ENCODE measurements around the gene IKZF2. TPM values are rescaled to one million over a fixed set of nuclear protein-coding genes. Genes with fewer than 3 reads are reported as not detected.

IKZF2 gene
- polyA plus RNA-seq, 4 donors, result under 0.01 to 3.7 (median 0.22) TPM

GRCh38 chr2:213121690-213122089, 29.7 kb downstream of the IKZF2 start:
- no peak overlapping the region for H3K4me3 ChIP-seq (ENCODE audit: low read depth in 1 of 3, low read length in 3 of 3)
- DNase-seq, result no peak
- no peak for FAIRE-seq

DNA sequence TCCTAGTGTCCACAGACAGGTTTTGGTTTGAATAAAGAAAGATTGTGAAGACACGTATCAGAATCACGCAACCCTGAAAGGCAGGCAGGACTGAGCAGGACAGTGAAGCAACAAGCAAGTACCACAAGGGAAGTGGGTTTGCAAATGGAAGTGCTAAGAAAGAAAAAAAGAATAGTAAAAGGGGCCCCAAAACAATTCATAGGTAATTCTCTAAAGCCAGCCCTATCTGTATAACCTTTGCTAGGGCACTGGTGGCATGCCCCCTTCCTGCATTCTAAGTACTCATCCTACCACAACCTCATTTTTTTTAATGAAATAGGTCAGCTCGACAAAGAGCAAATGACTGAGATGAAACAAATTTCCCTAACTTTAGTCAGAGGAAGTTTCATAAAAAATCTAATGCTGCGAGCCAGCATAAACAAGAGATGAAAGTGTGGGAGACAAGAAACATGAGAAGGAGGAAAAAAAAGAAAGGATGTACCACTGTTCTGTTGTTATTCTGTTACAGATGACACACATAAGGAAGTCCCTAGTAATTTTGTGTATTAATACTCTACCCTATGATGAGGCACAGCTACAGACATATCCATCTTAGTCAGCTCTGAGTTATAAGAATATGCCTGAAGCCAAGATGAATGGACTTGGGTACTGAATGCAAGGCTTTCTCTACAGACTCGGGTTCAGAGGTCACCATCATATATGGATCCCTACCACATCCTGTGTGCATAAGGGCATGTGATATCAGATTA, 32.2 kb downstream of the IKZF2 start:
- no peak overlapping the region for H3K4me3 ChIP-seq (ENCODE audit: low read depth in 1 of 3, low read length in 3 of 3)
- peak overlapping the region in 1 of 3 donors; percentile 57 for H3K27ac ChIP-seq (ENCODE audit: low read depth in 1 of 3, low read length in 2 of 3)
- no peaks in the 10 kb centered on the region for H3K36me3 ChIP-seq (ENCODE audit: control insufficient read depth in 3 of 3, insufficient read depth in 2 of 3, low read depth in 1 of 3, low read length in 3 of 3)
- H3K4me1 ChIP-seq (ENCODE audit: control insufficient read depth in 3 of 3, insufficient read depth in 2 of 3, low read depth in 1 of 3, low read length in 2 of 3), result no peaks in the 10 kb centered on the region
- DNase-seq (no peak), FAIRE-seq (no peak)
- WGBS, 3 donors, result 56 to 84% (median 61%) methylated on average over 5 of the region's 5 CpGs
- H3K27me3 ChIP-seq (ENCODE audit: control insufficient read depth in 3 of 3, insufficient read depth in 3 of 3, low read length in 3 of 3), result no peaks in the 10 kb centered on the region
- H3K9me3 ChIP-seq (ENCODE audit: control insufficient read depth in 2 of 2, insufficient read depth in 1 of 2, low read depth in 1 of 2, low read length in 1 of 2), result no peaks in the 10 kb centered on the region

More at GRCh38 chr2:213121690-213122089, 29.7 kb downstream of the IKZF2 start:
- no peaks in the 10 kb centered on the region for H3K4me1 ChIP-seq (ENCODE audit: control insufficient read depth in 3 of 3, insufficient read depth in 2 of 3, low read depth in 1 of 3, low read length in 2 of 3)
- H3K27ac ChIP-seq (ENCODE audit: low read depth in 1 of 3, low read length in 2 of 3), result no peak overlapping the region
- no peaks in the 10 kb centered on the region for H3K27me3 ChIP-seq (ENCODE audit: control insufficient read depth in 3 of 3, insufficient read depth in 3 of 3, low read length in 3 of 3)
- no peaks in the 10 kb centered on the region for H3K9me3 ChIP-seq (ENCODE audit: control insufficient read depth in 2 of 2, insufficient read depth in 1 of 2, low read depth in 1 of 2, low read length in 1 of 2)
- no peaks in the 10 kb centered on the region for H3K36me3 ChIP-seq (ENCODE audit: control insufficient read depth in 3 of 3, insufficient read depth in 2 of 3, low read depth in 1 of 3, low read length in 3 of 3)

GRCh38 chr2:213108308-213108707, 43.1 kb downstream of the IKZF2 start:
- Histone ChIP-seq H3K4me1 (ENCODE audit: control insufficient read depth in 3 of 3, insufficient read depth in 2 of 3, low read depth in 1 of 3, low read length in 2 of 3) (peaks cover 0 to 2% (median 0%) of the 10 kb centered on the region in 3 donors), H3K27ac (ENCODE audit: low read depth in 1 of 3, low read length in 2 of 3) (no peak overlapping the region), H3K36me3 (ENCODE audit: control insufficient read depth in 3 of 3, insufficient read depth in 2 of 3, low read depth in 1 of 3, low read length in 3 of 3) (no peaks in the 10 kb centered on the region), H3K4me3 (ENCODE audit: low read depth in 1 of 3, low read length in 3 of 3) (no peak overlapping the region), H3K27me3 (ENCODE audit: control insufficient read depth in 3 of 3, insufficient read depth in 3 of 3, low read length in 3 of 3) (no peaks in the 10 kb centered on the region), H3K9me3 (ENCODE audit: control insufficient read depth in 2 of 2, insufficient read depth in 1 of 2, low read depth in 1 of 2, low read length in 1 of 2) (no peaks in the 10 kb centered on the region)
- WGBS, 3 donors, result 76 to 86% (median 76%) methylated on average over 2 of the region's 2 CpGs
- no peak for DNase-seq
- no peak for FAIRE-seq

DNA sequence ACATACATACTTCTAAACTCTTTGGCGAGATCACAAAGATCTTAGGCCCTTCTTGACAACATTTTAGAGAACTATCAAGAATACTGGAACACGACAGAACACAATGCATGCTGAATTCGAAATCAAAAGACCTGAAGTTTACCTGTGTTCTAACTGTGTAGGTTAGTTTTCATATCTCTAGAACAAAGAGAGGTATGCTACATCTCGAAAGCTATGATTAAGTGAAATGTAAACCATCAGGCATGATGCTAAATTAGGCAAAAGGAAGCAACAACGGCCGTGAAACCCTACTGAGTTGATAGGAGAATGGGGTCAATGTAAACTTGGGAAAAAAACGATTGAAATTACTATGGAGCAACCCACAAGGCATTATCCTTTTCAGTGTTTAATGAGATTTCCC, 43.7 kb downstream of the IKZF2 start:
- Histone ChIP-seq H3K27me3 (ENCODE audit: control insufficient read depth in 3 of 3, insufficient read depth in 3 of 3, low read length in 3 of 3) (no peaks in the 10 kb centered on the region), H3K9me3 (ENCODE audit: control insufficient read depth in 2 of 2, insufficient read depth in 1 of 2, low read depth in 1 of 2, low read length in 1 of 2) (no peaks in the 10 kb centered on the region), H3K27ac (ENCODE audit: low read depth in 1 of 3, low read length in 2 of 3) (no peak overlapping the region), H3K36me3 (ENCODE audit: control insufficient read depth in 3 of 3, insufficient read depth in 2 of 3, low read depth in 1 of 3, low read length in 3 of 3) (no peaks in the 10 kb centered on the region), H3K4me1 (ENCODE audit: control insufficient read depth in 3 of 3, insufficient read depth in 2 of 3, low read depth in 1 of 3, low read length in 2 of 3) (peaks cover 0 to 2% (median 0%) of the 10 kb centered on the region in 3 donors), H3K4me3 (ENCODE audit: low read depth in 1 of 3, low read length in 3 of 3) (no peak overlapping the region)
- DNase-seq (no peak), FAIRE-seq (no peak)
- WGBS, 3 donors, result 75 to 82% (median 77%) methylated on average over 7 of the region's 7 CpGs

DNA sequence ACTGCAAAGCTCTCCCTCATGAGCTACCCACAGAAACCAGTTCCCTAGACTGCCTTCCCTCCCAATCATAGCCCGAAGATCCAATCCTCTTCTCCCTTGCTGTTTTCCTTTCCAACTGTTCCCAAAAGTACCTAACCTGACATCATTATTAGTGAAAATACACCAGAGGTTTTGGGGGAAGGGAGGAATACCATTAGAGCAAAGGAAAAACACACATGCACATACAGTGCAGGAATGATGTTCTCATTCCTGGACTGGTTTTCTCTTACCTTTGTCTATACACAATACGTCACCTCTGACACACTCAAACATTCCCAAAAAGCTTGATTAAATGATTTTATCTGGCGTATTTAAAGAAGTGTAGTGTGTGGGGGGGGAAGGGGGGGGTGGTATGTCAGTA, 46.2 kb downstream of the IKZF2 start:
- FAIRE-seq (no peak), DNase-seq (no peak)
- H3K36me3 ChIP-seq (ENCODE audit: control insufficient read depth in 3 of 3, insufficient read depth in 2 of 3, low read depth in 1 of 3, low read length in 3 of 3), result no peaks in the 10 kb centered on the region
- 57 to 63% (median 59%) methylated on average over 3 of the region's 3 CpGs for WGBS, 3 donors
- H3K27ac ChIP-seq (ENCODE audit: low read depth in 1 of 3, low read length in 2 of 3), result no peak overlapping the region
- H3K27me3 ChIP-seq (ENCODE audit: control insufficient read depth in 3 of 3, insufficient read depth in 3 of 3, low read length in 3 of 3), result no peaks in the 10 kb centered on the region
- peaks cover 0 to 2% (median 0%) of the 10 kb centered on the region in 3 donors for H3K4me1 ChIP-seq (ENCODE audit: control insufficient read depth in 3 of 3, insufficient read depth in 2 of 3, low read depth in 1 of 3, low read length in 2 of 3)
- no peak overlapping the region for H3K4me3 ChIP-seq (ENCODE audit: low read depth in 1 of 3, low read length in 3 of 3)
- no peaks in the 10 kb centered on the region for H3K9me3 ChIP-seq (ENCODE audit: control insufficient read depth in 2 of 2, insufficient read depth in 1 of 2, low read depth in 1 of 2, low read length in 1 of 2)

GRCh38 chr2:213104903-213105202, 46.6 kb downstream of the IKZF2 start:
- FAIRE-seq (no peak), DNase-seq (no peak)
- H3K4me1 ChIP-seq (ENCODE audit: control insufficient read depth in 3 of 3, insufficient read depth in 2 of 3, low read depth in 1 of 3, low read length in 2 of 3), result peaks cover 0 to 2% (median 0%) of the 10 kb centered on the region in 3 donors
- H3K27me3 ChIP-seq (ENCODE audit: control insufficient read depth in 3 of 3, insufficient read depth in 3 of 3, low read length in 3 of 3), result no peaks in the 10 kb centered on the region
- no peak overlapping the region for H3K4me3 ChIP-seq (ENCODE audit: low read depth in 1 of 3, low read length in 3 of 3)
- H3K27ac ChIP-seq (ENCODE audit: low read depth in 1 of 3, low read length in 2 of 3), result no peak overlapping the region
- no peaks in the 10 kb centered on the region for H3K36me3 ChIP-seq (ENCODE audit: control insufficient read depth in 3 of 3, insufficient read depth in 2 of 3, low read depth in 1 of 3, low read length in 3 of 3)
- H3K9me3 ChIP-seq (ENCODE audit: control insufficient read depth in 2 of 2, insufficient read depth in 1 of 2, low read depth in 1 of 2, low read length in 1 of 2), result no peaks in the 10 kb centered on the region

- DNase-seq, result no peak
- H3K9me3 ChIP-seq (ENCODE audit: control insufficient read depth in 2 of 2, insufficient read depth in 1 of 2, low read depth in 1 of 2, low read length in 1 of 2), result no peaks in the 10 kb centered on the region
- 21 to 41% (median 28%) methylated on average over 7 of the region's 7 CpGs for WGBS, 3 donors
- no peak overlapping the region for H3K27ac ChIP-seq (ENCODE audit: low read depth in 1 of 3, low read length in 2 of 3)
- no peak for FAIRE-seq
- no peaks in the 10 kb centered on the region for H3K36me3 ChIP-seq (ENCODE audit: control insufficient read depth in 3 of 3, insufficient read depth in 2 of 3, low read depth in 1 of 3, low read length in 3 of 3)
- H3K27me3 ChIP-seq (ENCODE audit: control insufficient read depth in 3 of 3, insufficient read depth in 3 of 3, low read length in 3 of 3), result no peaks in the 10 kb centered on the region
- H3K4me1 ChIP-seq (ENCODE audit: control insufficient read depth in 3 of 3, insufficient read depth in 2 of 3, low read depth in 1 of 3, low read length in 2 of 3), result peaks cover 0 to 2% (median 0%) of the 10 kb centered on the region in 3 donors
- H3K4me3 ChIP-seq (ENCODE audit: low read depth in 1 of 3, low read length in 3 of 3), result no peak overlapping the region
These were observed 47.1 kb downstream of the IKZF2 start for GRCh38 chr2:213104092-213104902.

DNA sequence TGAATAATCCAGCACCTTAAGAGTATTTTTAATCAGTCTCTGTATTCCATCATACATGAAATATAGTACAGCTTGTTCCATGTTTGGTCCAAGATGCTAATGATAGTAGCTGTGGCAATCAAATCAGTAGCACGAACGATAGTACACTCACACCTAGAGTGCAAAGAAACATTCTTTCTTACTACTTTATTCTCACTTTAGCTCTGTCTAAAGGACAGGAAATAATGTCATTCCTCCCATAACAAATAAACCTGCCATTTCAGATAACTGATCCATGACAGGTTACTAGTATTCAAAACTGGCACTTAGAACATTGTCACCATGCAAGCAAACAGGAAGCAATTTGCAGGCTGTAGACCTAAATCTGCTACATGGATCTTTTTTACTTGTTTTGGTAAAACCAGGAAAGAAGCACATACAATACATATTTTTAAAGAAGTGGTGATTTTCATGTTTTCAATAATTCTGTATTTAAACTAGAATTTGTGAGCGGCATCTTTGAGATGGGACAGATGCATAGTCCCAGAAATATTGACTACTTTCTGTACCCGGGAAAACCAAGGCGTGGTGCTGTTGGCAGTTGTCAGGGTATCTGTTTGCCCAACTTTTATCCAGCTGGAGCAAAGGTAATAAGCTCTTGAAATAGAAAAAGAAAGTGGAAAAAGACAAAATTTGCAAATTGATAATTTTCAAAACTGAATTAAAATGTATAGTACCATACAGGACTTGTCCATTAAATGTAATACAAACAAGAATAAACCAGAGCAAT, 49.5 kb downstream of the IKZF2 start:
- Histone ChIP-seq H3K27me3 (ENCODE audit: control insufficient read depth in 3 of 3, insufficient read depth in 3 of 3, low read length in 3 of 3) (no peaks in the 10 kb centered on the region), H3K9me3 (ENCODE audit: control insufficient read depth in 2 of 2, insufficient read depth in 1 of 2, low read depth in 1 of 2, low read length in 1 of 2) (no peaks in the 10 kb centered on the region), H3K4me1 (ENCODE audit: control insufficient read depth in 3 of 3, insufficient read depth in 2 of 3, low read depth in 1 of 3, low read length in 2 of 3) (peaks cover 0 to 2% (median 0%) of the 10 kb centered on the region in 3 donors), H3K27ac (ENCODE audit: low read depth in 1 of 3, low read length in 2 of 3) (no peak overlapping the region), H3K4me3 (ENCODE audit: low read depth in 1 of 3, low read length in 3 of 3) (no peak overlapping the region), H3K36me3 (ENCODE audit: control insufficient read depth in 3 of 3, insufficient read depth in 2 of 3, low read depth in 1 of 3, low read length in 3 of 3) (no peaks in the 10 kb centered on the region)
- FAIRE-seq, result no peak
- WGBS, 3 donors, result 58 to 77% (median 75%) methylated on average over 5 of the region's 5 CpGs
- no peak for DNase-seq
